Measurements from ENCODE around the gene WRAP73. TPM values are rescaled to one million over a fixed set of nuclear protein-coding genes. Genes with fewer than 3 reads are reported as not detected.
A peak's percentile ranks its signal among the peaks of the same experiment; 100 is the strongest.

Gene WRAP73
- total and polyA plus RNA-seq, 2 experiments from 2014 or later = 22.6 to 43.3 TPM

- Mint-ChIP-seq H3K4me1 (peaks cover 40% of the 10 kb centered on the region), H3K27me3 (ENCODE audit: insufficient read depth, low read depth, poor library complexity) (peaks cover 4% of the 10 kb centered on the region), H3K27ac (no peak overlapping the region), H3K4me3 (no peak overlapping the region), H3K36me3 (ENCODE audit: low read depth) (no peaks in the 10 kb centered on the region; the same call in 2 of the 3 replicates), H3K9me3 (no peaks in the 10 kb centered on the region)
- 0 out of 2 replicates have a peak, but pooled peaks cover 3% of the 10 kb centered on the region for H3F3A ChIP-seq (replicated peaks; ENCODE audit: low read depth)
- no peaks in the 10 kb centered on the region for H3K9me2 ChIP-seq (ENCODE audit: insufficient read depth)
- no peaks in the 10 kb centered on the region for H3K36me3 ChIP-seq (ENCODE audit: insufficient read depth)
- 0 out of 2 replicates have a peak overlapping the region, but pooled peaks have one; percentile 32 for H3K27ac ChIP-seq (ENCODE audit: low read depth)
- DNase-seq (ENCODE audit: low spot score) = no peak
- no peaks in the 10 kb centered on the region for H3K79me2 ChIP-seq (replicated peaks; ENCODE audit: insufficient read depth)
- H2AFZ ChIP-seq = no peak overlapping the region
- H3K27me3 ChIP-seq (ENCODE audit: insufficient read depth) = no peaks in the 10 kb centered on the region
- TF ChIP-seq REST (IDR thresholded peaks at IDR 0.05; ENCODE audit: unreplicated experiment) = no peak
- TF ChIP-seq ETS1 (IDR thresholded peaks at IDR 0.05) = no peak
- TF ChIP-seq EZH2 (IDR thresholded peaks at IDR 0.05; ENCODE audit: low read depth, unreplicated experiment) = no peak
- no peak for TF ChIP-seq ZNF331 (CRISPR knock-in tag; IDR thresholded peaks at IDR 0.05; ENCODE audit: low read depth)
- no peak for ATAC-seq
- no peak overlapping the region for H3K4me3 ChIP-seq
- H3K4me1 ChIP-seq (ENCODE audit: insufficient read depth) = peaks cover 11% of the 10 kb centered on the region; the same call in 1 of the 2 replicates
- H3K4me2 ChIP-seq = no peak overlapping the region
- H4K20me1 ChIP-seq (replicated peaks; ENCODE audit: insufficient read depth) = no peaks in the 10 kb centered on the region
These were observed 56.6 kb downstream of the WRAP73 start for GRCh38 chr1:3593334-3593733.

GRCh38 chr1:3590951-3591865 is 58.7 kb downstream of the WRAP73 start:
- ATAC-seq = peak; percentile 62
- DNase-seq (ENCODE audit: low spot score) = peak; percentile 70
- H3K4me3 Mint-ChIP-seq = no peak overlapping the region

More at GRCh38 chr1:3590951-3591865, 58.7 kb downstream of the WRAP73 start:
- H3K36me3 ChIP-seq (ENCODE audit: insufficient read depth) = no peaks in the 10 kb centered on the region
- TF ChIP-seq CTCF (conservative IDR thresholded peaks at IDR 0.05; ENCODE audit: low read depth in 2 of 2) (peak; percentile 41 to 65), STAT1 (IDR thresholded peaks at IDR 0.05; ENCODE audit: unreplicated experiment) (no peak)
- H4K20me1 ChIP-seq (replicated peaks; ENCODE audit: insufficient read depth) = no peaks in the 10 kb centered on the region
- H2AFZ ChIP-seq = no peak overlapping the region
- Mint-ChIP-seq H3K9me3 (no peaks in the 10 kb centered on the region), H3K4me1 (peaks cover 27% of the 10 kb centered on the region), H3K27ac (no peak overlapping the region), H3K36me3 (ENCODE audit: low read depth) (no peaks in the 10 kb centered on the region; the same call in 2 of the 3 replicates), H3K27me3 (ENCODE audit: insufficient read depth, low read depth, poor library complexity) (peaks cover 2% of the 10 kb centered on the region)
- no peaks in the 10 kb centered on the region for H3K79me2 ChIP-seq (replicated peaks; ENCODE audit: insufficient read depth)
- no peaks in the 10 kb centered on the region for H3F3A ChIP-seq (replicated peaks; ENCODE audit: low read depth)
- no peaks in the 10 kb centered on the region for H3K9me2 ChIP-seq (ENCODE audit: insufficient read depth)
- H3K27me3 ChIP-seq (ENCODE audit: insufficient read depth) = no peaks in the 10 kb centered on the region
- no peak overlapping the region for H3K4me2 ChIP-seq
- no peak overlapping the region for H3K4me3 ChIP-seq
- peaks cover 7% of the 10 kb centered on the region; the same call in 1 of the 2 replicates for H3K4me1 ChIP-seq (ENCODE audit: insufficient read depth)
- no peak overlapping the region for H3K27ac ChIP-seq (ENCODE audit: low read depth)

Data from GM23338 (cell line).